NCI-H2196 (cell line): Measurements from ENCODE around the gene APRT.
"Not testable (repeated sequence)": the region's sequence is repeated elsewhere in the genome, so short reads cannot be mapped to it uniquely, and the experiment has no call there.

ENCODE experiments used
- DNase-seq: peaks from one replicate; lab custom pipeline; 2025; ENCODE audit not compliant: unreplicated experiment; lab: John Stamatoyannopoulos, UW

The APRT gene

GRCh38 chr16:88823646-88824045 lies 11.9 kb upstream of the APRT start:
- not testable (repeated sequence) for DNase-seq

GRCh38 chr16:88822281-88823040 lies 10.7 kb upstream of the APRT start:
- DNase-seq: no peak

- DNase-seq: no peak
Measured at GRCh38 chr16:88821168-88821850, 9.6 kb upstream of the APRT start.

- DNase-seq: no peak
Measured at GRCh38 chr16:88820385-88821025, 8.8 kb upstream of the APRT start.

GRCh38 chr16:88819126-88819525 lies 7.4 kb upstream of the APRT start:
- no peak for DNase-seq

- no peak for DNase-seq
Measured at GRCh38 chr16:88818575-88818874, 6.8 kb upstream of the APRT start.

- no peak for DNase-seq
Measured at GRCh38 chr16:88817785-88818574, 6.3 kb upstream of the APRT start.

- DNase-seq: no peak
Measured at GRCh38 chr16:88816736-88817535, 5.2 kb upstream of the APRT start.

GRCh38 chr16:88815901-88816589 lies 4.3 kb upstream of the APRT start:
- DNase-seq: peak; percentile 31

- DNase-seq: no peak
Measured at GRCh38 chr16:88815227-88815626, 3.5 kb upstream of the APRT start.

GRCh38 chr16:88814144-88814502 lies 2.4 kb upstream of the APRT start:
- no peak for DNase-seq

- DNase-seq: no peak
Measured at GRCh38 chr16:88813269-88814143, 1.8 kb upstream of the APRT start.

- DNase-seq: peak; percentile 12
Measured at GRCh38 chr16:88812513-88813268, 963 bp upstream of the APRT start.

- peak; percentile 60 for DNase-seq
Measured at GRCh38 chr16:88810912-88811768, 588 bp downstream of the APRT start.

GRCh38 chr16:88810166-88810911 lies 1.4 kb downstream of the APRT start:
- no peak for DNase-seq

- no peak for DNase-seq
Measured at GRCh38 chr16:88809676-88810165, 2.0 kb downstream of the APRT start.
